WTC11 (cell line): ENCODE data around the gene RAI1. TPM values are rescaled to one million over a fixed set of nuclear protein-coding genes. Genes with fewer than 3 reads are reported as not detected.

ENCODE experiments used
- ATAC-seq: fragments of 200-7000 bp; cut with Tn5 transposase; 2 replicates; pipeline ENCODE4 v1.10.0; 2021; ENCODE audit warnings: mild to moderate bottlenecking, moderate library complexity
- CTCF ChIA-PET: fragments of 300-600 bp; sonication (Branson Sonifier 250); formaldehyde crosslinking; loops from one replicate; lab custom pipeline; 2021; ENCODE audit warnings: antibody characterized with exemption; lab: Charles Lee
- POLR2A ChIA-PET: fragments of 350-600 bp; sonication (Branson Sonifier 250); formaldehyde crosslinking; loops from one replicate; lab custom pipeline; 2021; ENCODE audit warnings: antibody characterized with exemption; lab: Charles Lee
- DNase-seq: peaks from one replicate; pipeline ENCODE4 v3.0.0; 2021; ENCODE audit warnings: low spot score
- H3K27ac Mint-ChIP-seq: 2 replicates; pipeline ENCODE4 v1.8.0; 2021; ENCODE audit warnings: mixed read lengths
- H3K27me3 Mint-ChIP-seq: 2 replicates; pipeline ENCODE4 v1.8.0; 2021; ENCODE audit warnings: low read depth, mild to moderate bottlenecking, moderate library complexity, mixed read lengths
- H3K36me3 Mint-ChIP-seq: 2 replicates; pipeline ENCODE4 v1.8.0; 2021; ENCODE audit warnings: mixed read lengths
- H3K4me1 Mint-ChIP-seq: 2 replicates; pipeline ENCODE4 v1.8.0; 2022; ENCODE audit warnings: mixed read lengths
- H3K4me3 Mint-ChIP-seq: 2 replicates; pipeline ENCODE4 v1.8.0; 2021; ENCODE audit warnings: mild to moderate bottlenecking, moderate library complexity, mixed read lengths
- H3K9me3 Mint-ChIP-seq: 2 replicates; pipeline ENCODE4 v1.8.0; 2021; ENCODE audit warnings: mixed read lengths
- ATF2 ChIP-seq: sonication (generic); formaldehyde crosslinking; IDR thresholded peaks from 2 replicates; pipeline ENCODE4 v1.8.1; 2022; ENCODE audit warnings: low read depth, missing genetic modification reagents, borderline replicate concordance
- CTCF ChIP-seq: fragments of 200-600 bp; IDR thresholded peaks from 2 replicates; pipeline ENCODE4 v1.8.0; 2022; ENCODE audit warnings: antibody characterized with exemption
- E2F5 ChIP-seq: sonication (generic); formaldehyde crosslinking; IDR thresholded peaks from 2 replicates; pipeline ENCODE4 v1.8.1; 2022; ENCODE audit warnings: mild to moderate bottlenecking, moderate library complexity, missing genetic modification reagents
- ERG ChIP-seq: fragments of 250-450 bp; sonication (Bioruptor Pico); IDR thresholded peaks from 2 replicates; pipeline ENCODE4 v1.8.0; 2021; ENCODE audit warnings: mild to moderate bottlenecking
- ETV6 ChIP-seq: sonication (generic); formaldehyde crosslinking; IDR thresholded peaks from 2 replicates; pipeline ENCODE4 v1.8.1; 2022; ENCODE audit warnings: mild to moderate bottlenecking, missing genetic modification reagents
- JUN ChIP-seq: sonication (generic); formaldehyde crosslinking; IDR thresholded peaks from 2 replicates; pipeline ENCODE4 v1.8.0; 2023; ENCODE audit warnings: mild to moderate bottlenecking, missing genetic modification reagents
- MAX ChIP-seq: sonication (generic); formaldehyde crosslinking; IDR thresholded peaks from 2 replicates; pipeline ENCODE4 v1.8.0; 2022; ENCODE audit warnings: mild to moderate bottlenecking, missing genetic modification reagents
- PRDM15 ChIP-seq: sonication (generic); formaldehyde crosslinking; IDR thresholded peaks from 2 replicates; pipeline ENCODE4 v1.8.0; 2022; ENCODE audit warnings: missing genetic modification reagents
- SMAD3 ChIP-seq: sonication (generic); formaldehyde crosslinking; IDR thresholded peaks from 2 replicates; pipeline ENCODE4 v1.8.0; 2022; ENCODE audit warnings: missing genetic modification reagents, mild to moderate bottlenecking, borderline replicate concordance
- SP1 ChIP-seq: sonication (generic); formaldehyde crosslinking; conservative IDR thresholded peaks from 2 replicates; pipeline ENCODE4 v1.8.1; 2022; ENCODE audit warnings: missing genetic modification reagents
- TCF7 ChIP-seq: sonication (generic); formaldehyde crosslinking; IDR thresholded peaks from 2 replicates; pipeline ENCODE4 v1.8.0; 2022; ENCODE audit warnings: mild to moderate bottlenecking, low read depth, missing genetic modification reagents, moderate library complexity
- TP53 ChIP-seq: sonication (generic); formaldehyde crosslinking; IDR thresholded peaks from 2 replicates; pipeline ENCODE4 v1.8.1; 2023; ENCODE audit warnings: mild to moderate bottlenecking, missing genetic modification reagents
- ZNF232 ChIP-seq: sonication (generic); formaldehyde crosslinking; IDR thresholded peaks from 2 replicates; pipeline ENCODE4 v1.8.0; 2022; ENCODE audit warnings: mild to moderate bottlenecking, missing genetic modification reagents
- ZNF263 ChIP-seq: sonication (generic); formaldehyde crosslinking; IDR thresholded peaks from 2 replicates; pipeline ENCODE4 v1.8.1; 2022; ENCODE audit warnings: low read depth, mild to moderate bottlenecking, moderate library complexity, missing genetic modification reagents
- ZNF512 ChIP-seq: sonication (generic); formaldehyde crosslinking; IDR thresholded peaks from 2 replicates; pipeline ENCODE4 v1.8.1; 2022; ENCODE audit warnings: missing genetic modification reagents, borderline replicate concordance
- total RNA-seq: library from RNA; stranded (reverse); gene quantifications from 3 replicates; pipeline ENCODE4 v1.2.3, GENCODE V29; 2021

RAI1 gene
- total RNA-seq, 1 experiment from 2014 or later, result 12.7 TPM

GRCh38 chr17:17694169-17695081, 13.2 kb downstream of the RAI1 start (continued):
- TF ChIP-seq ZNF232 (CRISPR knock-in tag) (peak; percentile 53; the same call in 1 of the 2 replicates), MAX (CRISPR knock-in tag) (peak; percentile 70), ZNF512 (CRISPR knock-in tag) (no peak), SMAD3 (CRISPR knock-in tag) (peak; percentile 75; the same call in 1 of the 2 replicates), E2F5 (CRISPR knock-in tag) (peak; percentile 27; the same call in 1 of the 2 replicates), TP53 (CRISPR knock-in tag) (peak; percentile 72; the same call in 1 of the 2 replicates), PRDM15 (CRISPR knock-in tag) (peak; percentile 64; the same call in 1 of the 2 replicates), SP1 (CRISPR knock-in tag) (peak; percentile 68), ZNF263 (CRISPR knock-in tag) (no peak), ATF2 (no peak)

- TF ChIP-seq TCF7 (CRISPR knock-in tag) (no peak), ETV6 (CRISPR knock-in tag) (no peak), ERG (CRISPR knock-in tag) (no peak), JUN (CRISPR knock-in tag) (no peak), CTCF (no peak)
- Mint-ChIP-seq H3K36me3 (no peaks in the 10 kb centered on the region), H3K9me3 (no peaks in the 10 kb centered on the region), H3K27ac (no peak overlapping the region), H3K27me3 (peaks cover 92% of the 10 kb centered on the region), H3K4me3 (no peak overlapping the region), H3K4me1 (peaks cover 70% of the 10 kb centered on the region)
- DNase-seq (no peak), ATAC-seq (no peak)
- CTCF ChIA-PET, result no interaction called here
- POLR2A ChIA-PET, result interaction anchor here (0.9 kb wide), 1 partner anchor 29 kb away, joined by 3 read pairs; no protein-coding TSS in a partner anchor
Measured at GRCh38 chr17:17696085-17696484, 14.8 kb downstream of the RAI1 start.
